PC-3 (cell line): Measurements from ENCODE around the gene LMX1A.

ENCODE experiments used
- EZH2 ChIP-seq: fragments of 300-600 bp; sonication (generic); IDR thresholded peaks from one replicate; pipeline ENCODE4 v1.6.1; 2017; ENCODE audit warnings: antibody characterized with exemption, mild to moderate bottlenecking, low read length; ENCODE audit not compliant: unreplicated experiment
- EZH2phosphoT487 ChIP-seq: fragments of 300-600 bp; sonication (generic); IDR thresholded peaks from 2 replicates; pipeline ENCODE4 v1.6.1; 2018; ENCODE audit warnings: mild to moderate bottlenecking, antibody characterized with exemption, low read length, borderline replicate concordance
- TF ChIP-seq, protein P1 (sequence below): fragments of 300-600 bp; sonication (generic); conservative IDR thresholded peaks from 2 replicates; pipeline ENCODE4 v1.5.1; 2017; ENCODE audit warnings: antibody characterized with exemption, low read depth, mild to moderate bottlenecking, low read length

DNA sequence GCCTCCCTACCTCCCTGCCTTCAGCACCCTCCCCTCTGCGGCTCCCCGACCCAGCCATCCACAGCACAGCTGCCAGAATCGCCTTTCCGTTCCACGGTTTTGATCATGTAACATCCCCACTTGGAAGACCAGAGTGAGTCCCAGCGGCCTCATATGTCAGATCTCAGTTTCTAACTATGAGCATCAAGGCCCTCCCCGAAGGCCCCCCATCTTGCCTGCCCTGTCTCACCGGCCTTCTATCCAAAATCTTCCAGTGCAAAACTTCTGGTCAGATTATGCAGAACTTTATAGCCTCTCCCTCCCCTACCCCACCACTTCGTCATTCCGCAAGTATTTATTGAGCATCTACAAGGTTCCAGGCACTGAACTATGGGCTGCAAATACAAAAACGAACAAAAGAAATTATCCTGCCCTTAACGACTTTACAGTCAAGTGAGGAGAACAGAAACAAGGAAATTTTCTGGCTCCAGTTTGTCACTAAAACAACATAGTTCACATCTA, 20.3 kb upstream of the LMX1A start:
- TF ChIP-seq, protein P1, sequence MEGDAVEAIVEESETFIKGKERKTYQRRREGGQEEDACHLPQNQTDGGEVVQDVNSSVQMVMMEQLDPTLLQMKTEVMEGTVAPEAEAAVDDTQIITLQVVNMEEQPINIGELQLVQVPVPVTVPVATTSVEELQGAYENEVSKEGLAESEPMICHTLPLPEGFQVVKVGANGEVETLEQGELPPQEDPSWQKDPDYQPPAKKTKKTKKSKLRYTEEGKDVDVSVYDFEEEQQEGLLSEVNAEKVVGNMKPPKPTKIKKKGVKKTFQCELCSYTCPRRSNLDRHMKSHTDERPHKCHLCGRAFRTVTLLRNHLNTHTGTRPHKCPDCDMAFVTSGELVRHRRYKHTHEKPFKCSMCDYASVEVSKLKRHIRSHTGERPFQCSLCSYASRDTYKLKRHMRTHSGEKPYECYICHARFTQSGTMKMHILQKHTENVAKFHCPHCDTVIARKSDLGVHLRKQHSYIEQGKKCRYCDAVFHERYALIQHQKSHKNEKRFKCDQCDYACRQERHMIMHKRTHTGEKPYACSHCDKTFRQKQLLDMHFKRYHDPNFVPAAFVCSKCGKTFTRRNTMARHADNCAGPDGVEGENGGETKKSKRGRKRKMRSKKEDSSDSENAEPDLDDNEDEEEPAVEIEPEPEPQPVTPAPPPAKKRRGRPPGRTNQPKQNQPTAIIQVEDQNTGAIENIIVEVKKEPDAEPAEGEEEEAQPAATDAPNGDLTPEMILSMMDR = no peak
- no peak for TF ChIP-seq EZH2
- no peak for TF ChIP-seq EZH2phosphoT487
